Neural crest cell (in vitro differentiated cells): ENCODE data around the gene ALDH4A1. TPM values are rescaled to one million over a fixed set of nuclear protein-coding genes. Genes with fewer than 3 reads are reported as not detected.

Experiments
- DNase-seq: peaks from one replicate; pipeline ENCODE4 v3.0.0; 2021; ENCODE audit warnings: low read depth, mixed read lengths, low spot score
- H3K27ac Mint-ChIP-seq: one replicate; pipeline ENCODE4 v1.8.0; 2021; ENCODE audit warnings: mild to moderate bottlenecking, mixed read lengths; ENCODE audit not compliant: unreplicated experiment
- H3K27me3 Mint-ChIP-seq: 2 replicates; pipeline ENCODE4 v1.8.0; 2021; ENCODE audit warnings: low read depth, mild to moderate bottlenecking, mixed read lengths
- H3K36me3 Mint-ChIP-seq: 2 replicates; pipeline ENCODE4 v1.8.0; 2021; ENCODE audit warnings: low read depth, mild to moderate bottlenecking, mixed read lengths
- H3K4me1 Mint-ChIP-seq: 2 replicates; pipeline ENCODE4 v1.8.0; 2021; ENCODE audit warnings: mixed read lengths
- H3K4me3 Mint-ChIP-seq: one replicate; pipeline ENCODE4 v1.8.0; 2021; ENCODE audit warnings: mild to moderate bottlenecking, mixed read lengths
- H3K9me3 Mint-ChIP-seq: 2 replicates; pipeline ENCODE4 v1.8.0; 2021; ENCODE audit warnings: mixed read lengths
- CTCF ChIP-seq: fragments of 200-600 bp; sonication (generic); conservative IDR thresholded peaks from 2 replicates; pipeline ENCODE4 v1.5.0; 2021; ENCODE audit warnings: antibody characterized with exemption, mild to moderate bottlenecking
- total RNA-seq: library from RNA; stranded (reverse); gene quantifications from 2 replicates; pipeline ENCODE4 v1.2.1, GENCODE V29; 2021

ALDH4A1 gene
- total RNA-seq, 1 donor from 2014 or later, result 19.5 TPM

- Mint-ChIP-seq H3K27ac (peak overlapping the region; percentile 90), H3K27me3 (no peaks in the 10 kb centered on the region), H3K4me1 (peaks cover 17% of the 10 kb centered on the region), H3K9me3 (no peaks in the 10 kb centered on the region), H3K4me3 (no peak overlapping the region), H3K36me3 (no peaks in the 10 kb centered on the region)
- no peak for TF ChIP-seq CTCF
- no peak for DNase-seq
Observed at GRCh38 chr1:18931730-18932129, 29.4 kb upstream of the ALDH4A1 start.

GRCh38 chr1:18929686-18930085, 27.3 kb upstream of the ALDH4A1 start:
- no peak overlapping the region for H3K4me3 Mint-ChIP-seq
- H3K9me3 Mint-ChIP-seq, result no peaks in the 10 kb centered on the region
- TF ChIP-seq CTCF, result no peak
- H3K27ac Mint-ChIP-seq, result no peak overlapping the region
- no peaks in the 10 kb centered on the region for H3K27me3 Mint-ChIP-seq
- H3K4me1 Mint-ChIP-seq, result peaks cover 25% of the 10 kb centered on the region
- DNase-seq, result no peak
- H3K36me3 Mint-ChIP-seq, result peaks cover 3% of the 10 kb centered on the region

GRCh38 chr1:18928985-18929384, 26.6 kb upstream of the ALDH4A1 start:
- no peaks in the 10 kb centered on the region for H3K9me3 Mint-ChIP-seq
- DNase-seq, result no peak
- peaks cover 3% of the 10 kb centered on the region for H3K36me3 Mint-ChIP-seq
- H3K4me3 Mint-ChIP-seq, result no peak overlapping the region
- H3K27ac Mint-ChIP-seq, result no peak overlapping the region
- no peaks in the 10 kb centered on the region for H3K27me3 Mint-ChIP-seq
- TF ChIP-seq CTCF, result no peak
- H3K4me1 Mint-ChIP-seq, result peaks cover 25% of the 10 kb centered on the region

GRCh38 chr1:18928406-18928805, 26.1 kb upstream of the ALDH4A1 start:
- H3K9me3 Mint-ChIP-seq, result no peaks in the 10 kb centered on the region
- H3K27me3 Mint-ChIP-seq, result no peaks in the 10 kb centered on the region
- no peak overlapping the region for H3K27ac Mint-ChIP-seq
- no peak overlapping the region for H3K4me3 Mint-ChIP-seq
- TF ChIP-seq CTCF, result no peak
- no peak for DNase-seq
- H3K4me1 Mint-ChIP-seq, result peaks cover 30% of the 10 kb centered on the region
- H3K36me3 Mint-ChIP-seq, result peaks cover 3% of the 10 kb centered on the region

GRCh38 chr1:18927654-18928272, 25.4 kb upstream of the ALDH4A1 start:
- TF ChIP-seq CTCF, result no peak
- peak overlapping the region; percentile 62 for H3K27ac Mint-ChIP-seq
- peaks cover 36% of the 10 kb centered on the region for H3K4me1 Mint-ChIP-seq
- no peaks in the 10 kb centered on the region for H3K9me3 Mint-ChIP-seq
- H3K4me3 Mint-ChIP-seq, result no peak overlapping the region
- no peaks in the 10 kb centered on the region for H3K27me3 Mint-ChIP-seq
- no peak for DNase-seq
- peaks cover 3% of the 10 kb centered on the region for H3K36me3 Mint-ChIP-seq
